Fibroblast of pulmonary artery (primary cell): ENCODE results near the gene TJP3.

Experiments
- DNase-seq: peaks from one replicate; pipeline ENCODE4 v3.0.0-alpha.2; 2010; ENCODE audit warnings: low read depth
- H3K4me3 ChIP-seq: replicated peaks from 2 replicates; pipeline ENCODE4 v1.5.1; 2011; ENCODE audit warnings: low read depth, mild to moderate bottlenecking, control low read depth, low read length, moderate library complexity
- CTCF ChIP-seq: IDR thresholded peaks from 2 replicates; pipeline ENCODE4 v1.5.1; 2011; ENCODE audit warnings: mild to moderate bottlenecking, control low read depth, low read length, inconsistent platforms; ENCODE audit errors: missing control alignments

Gene TJP3

GRCh38 chr19:3767050-3767449 is 58.9 kb downstream of the TJP3 start:
- H3K4me3 ChIP-seq: no peak overlapping the region
- DNase-seq: no peak
- TF ChIP-seq CTCF: no peak

GRCh38 chr19:3768015-3768747 is 60.0 kb downstream of the TJP3 start:
- TF ChIP-seq CTCF: no peak
- no peak overlapping the region for H3K4me3 ChIP-seq
- DNase-seq: no peak

GRCh38 chr19:3768748-3769099 is 60.5 kb downstream of the TJP3 start:
- no peak for TF ChIP-seq CTCF
- no peak overlapping the region for H3K4me3 ChIP-seq
- no peak for DNase-seq

GRCh38 chr19:3769494-3769893 is 61.3 kb downstream of the TJP3 start:
- no peak for DNase-seq
- no peak overlapping the region for H3K4me3 ChIP-seq
- no peak for TF ChIP-seq CTCF

GRCh38 chr19:3770136-3770999 is 62.2 kb downstream of the TJP3 start:
- H3K4me3 ChIP-seq: no peak overlapping the region
- DNase-seq: no peak
- no peak for TF ChIP-seq CTCF

- H3K4me3 ChIP-seq: no peak overlapping the region
- no peak for DNase-seq
- TF ChIP-seq CTCF: no peak
Observed at GRCh38 chr19:3771000-3771905, 63.1 kb downstream of the TJP3 start.
